ENCODE results near the gene PSMA5.
"Not testable (repeated sequence)": the region's sequence is repeated elsewhere in the genome, so short reads cannot be mapped to it uniquely, and the experiment has no call there.

Gene PSMA5

GRCh38 chr1:109391626-109392025 lies 34.6 kb downstream of the PSMA5 start:
- no peak for DNase-seq

GRCh38 chr1:109391157-109391556 lies 35.1 kb downstream of the PSMA5 start:
- DNase-seq = no peak

GRCh38 chr1:109389638-109390341 lies 36.5 kb downstream of the PSMA5 start:
- no peak for DNase-seq

- DNase-seq = no peak
These were observed 37.2 kb downstream of the PSMA5 start for GRCh38 chr1:109388884-109389637.

- no peak for DNase-seq
These were observed 38.0 kb downstream of the PSMA5 start for GRCh38 chr1:109388208-109388711.

- DNase-seq = no peak
These were observed 40.1 kb downstream of the PSMA5 start for GRCh38 chr1:109386054-109386717.

- DNase-seq = no peak
These were observed 40.8 kb downstream of the PSMA5 start for GRCh38 chr1:109385417-109385816.

GRCh38 chr1:109383854-109384253 lies 42.4 kb downstream of the PSMA5 start:
- no peak for DNase-seq

GRCh38 chr1:109383087-109383779 lies 43.0 kb downstream of the PSMA5 start:
- DNase-seq = no peak

- no peak for DNase-seq
These were observed 44.7 kb downstream of the PSMA5 start for GRCh38 chr1:109381573-109381972.

GRCh38 chr1:109379907-109380306 lies 46.3 kb downstream of the PSMA5 start:
- DNase-seq = no peak

- DNase-seq = no peak
These were observed 46.8 kb downstream of the PSMA5 start for GRCh38 chr1:109379422-109379821.

GRCh38 chr1:109377698-109378097 lies 48.5 kb downstream of the PSMA5 start:
- DNase-seq = no peak

- not testable (repeated sequence) for DNase-seq
These were observed 52.6 kb downstream of the PSMA5 start for GRCh38 chr1:109373696-109374095.

- DNase-seq = no peak
These were observed 53.1 kb downstream of the PSMA5 start for GRCh38 chr1:109373126-109373525.

- no peak for DNase-seq
These were observed 54.0 kb downstream of the PSMA5 start for GRCh38 chr1:109372281-109372680.

- DNase-seq = no peak
These were observed 54.9 kb downstream of the PSMA5 start for GRCh38 chr1:109371341-109371739.

- no peak for DNase-seq
These were observed 55.4 kb downstream of the PSMA5 start for GRCh38 chr1:109370712-109371340.

GRCh38 chr1:109369167-109369746 lies 57.0 kb downstream of the PSMA5 start:
- no peak for DNase-seq

- no peak for DNase-seq
These were observed 57.8 kb downstream of the PSMA5 start for GRCh38 chr1:109368464-109368863.

- no peak for DNase-seq
These were observed 58.6 kb downstream of the PSMA5 start for GRCh38 chr1:109367626-109368025.

GRCh38 chr1:109365642-109366204 lies 60.5 kb downstream of the PSMA5 start:
- DNase-seq = no peak

Data from SIG-M5 (cell line).